ENCODE results near the gene RPL26. TPM values are rescaled to one million over a fixed set of nuclear protein-coding genes. Genes with fewer than 3 reads are reported as not detected.
"Not testable (repeated sequence)": the region's sequence is repeated elsewhere in the genome, so short reads cannot be mapped to it uniquely, and the experiment has no call there.

The RPL26 gene
- total RNA-seq, 4 donors from 2014 or later, result 2,419 to 4,673 (median 3,203) TPM

GRCh38 chr17:8375738-8376259 is 7.2 kb downstream of the RPL26 start:
- 13% methylated on average over 18 of the region's 18 CpGs for WGBS
- H3K36me3 ChIP-seq, result peaks cover 43% of the 10 kb centered on the region
- H3K9me3 ChIP-seq, result no peaks in the 10 kb centered on the region
- peak overlapping the region; percentile 73 for H3K4me3 ChIP-seq
- H3K27ac ChIP-seq, result peak overlapping the region; percentile 83
- DNase-seq (ENCODE audit: low spot score in 2 of 2), result no peak
- TF ChIP-seq POLR2A (IDR thresholded peaks at IDR 0.05) (no peak), CTCF (IDR thresholded peaks at IDR 0.05) (no peak), EP300 (IDR thresholded peaks at IDR 0.05) (no peak), POLR2AphosphoS5 (IDR thresholded peaks at IDR 0.05) (no peak)
- peaks cover 36% of the 10 kb centered on the region for H3K4me1 ChIP-seq
- H3K27me3 ChIP-seq, result no peaks in the 10 kb centered on the region

GRCh38 chr17:8373856-8374255 is 9.1 kb downstream of the RPL26 start:
- not testable (repeated sequence) for H3K4me3 ChIP-seq; DNase-seq (ENCODE audit: low spot score in 2 of 2); H3K27me3 ChIP-seq; H3K9me3 ChIP-seq; H3K27ac ChIP-seq
- Histone ChIP-seq H3K4me1 (peaks cover 20% of the 10 kb centered on the region), H3K36me3 (peaks cover 38% of the 10 kb centered on the region)
- 96% methylated on average over 15 of the region's 26 CpGs for WGBS

- DNase-seq (ENCODE audit: low spot score in 2 of 2), result no peak
- no peak overlapping the region for H3K4me3 ChIP-seq
- H3K9me3 ChIP-seq, result no peaks in the 10 kb centered on the region
- no peaks in the 10 kb centered on the region for H3K27me3 ChIP-seq
- H3K27ac ChIP-seq, result no peak overlapping the region
- TF ChIP-seq POLR2AphosphoS5 (IDR thresholded peaks at IDR 0.05) (no peak), CTCF (IDR thresholded peaks at IDR 0.05) (no peak), POLR2A (IDR thresholded peaks at IDR 0.05) (no peak), EP300 (IDR thresholded peaks at IDR 0.05) (no peak)
- H3K4me1 ChIP-seq, result peaks cover 20% of the 10 kb centered on the region
- whole genome bisulfite sequencing, result 70% methylated on average over 7 of the region's 7 CpGs
- H3K36me3 ChIP-seq, result peaks cover 33% of the 10 kb centered on the region
Measured at GRCh38 chr17:8372422-8372821, 10.6 kb downstream of the RPL26 start.

GRCh38 chr17:8371786-8372185 is 11.2 kb downstream of the RPL26 start:
- peaks cover 15% of the 10 kb centered on the region for H3K4me1 ChIP-seq
- no peak overlapping the region for H3K4me3 ChIP-seq
- no peak overlapping the region for H3K27ac ChIP-seq
- 83% methylated on average over 4 of the region's 4 CpGs for WGBS
- no peaks in the 10 kb centered on the region for H3K27me3 ChIP-seq
- peaks cover 34% of the 10 kb centered on the region for H3K36me3 ChIP-seq
- DNase-seq (ENCODE audit: low spot score in 2 of 2), result no peak
- H3K9me3 ChIP-seq, result no peaks in the 10 kb centered on the region
- TF ChIP-seq CTCF (IDR thresholded peaks at IDR 0.05) (no peak), POLR2A (IDR thresholded peaks at IDR 0.05) (no peak), EP300 (IDR thresholded peaks at IDR 0.05) (no peak), POLR2AphosphoS5 (IDR thresholded peaks at IDR 0.05) (no peak)

GRCh38 chr17:8369944-8370343 is 13.0 kb downstream of the RPL26 start:
- DNase-seq (ENCODE audit: low spot score in 2 of 2), result no peak
- TF ChIP-seq POLR2A (IDR thresholded peaks at IDR 0.05) (no peak), CTCF (IDR thresholded peaks at IDR 0.05) (no peak), POLR2AphosphoS5 (IDR thresholded peaks at IDR 0.05) (no peak), EP300 (IDR thresholded peaks at IDR 0.05) (no peak)
- Histone ChIP-seq H3K27ac (no peak overlapping the region), H3K4me3 (no peak overlapping the region), H3K4me1 (peaks cover 1% of the 10 kb centered on the region), H3K27me3 (no peaks in the 10 kb centered on the region), H3K36me3 (peaks cover 36% of the 10 kb centered on the region), H3K9me3 (no peaks in the 10 kb centered on the region)
- WGBS, result 85% methylated on average over 8 of the region's 8 CpGs

- Histone ChIP-seq H3K36me3 (peaks cover 39% of the 10 kb centered on the region), H3K27ac (no peak overlapping the region), H3K4me3 (no peak overlapping the region), H3K27me3 (no peaks in the 10 kb centered on the region), H3K4me1 (no peaks in the 10 kb centered on the region), H3K9me3 (no peaks in the 10 kb centered on the region)
- TF ChIP-seq POLR2A (IDR thresholded peaks at IDR 0.05) (no peak), POLR2AphosphoS5 (IDR thresholded peaks at IDR 0.05) (no peak), EP300 (IDR thresholded peaks at IDR 0.05) (no peak), CTCF (IDR thresholded peaks at IDR 0.05) (no peak)
- WGBS, result 97% methylated on average over 3 of the region's 3 CpGs
- no peak for DNase-seq (ENCODE audit: low spot score in 2 of 2)
Measured at GRCh38 chr17:8368193-8368592, 14.8 kb downstream of the RPL26 start.
